OCI-LY7 (cell line): ENCODE data around the gene CD248.

Source experiments
- EZH2phosphoT487 ChIP-seq: fragments of 200-600 bp; sonication (generic); IDR thresholded peaks from 2 replicates; pipeline ENCODE4 v1.6.1; 2018; ENCODE audit warnings: low read depth, borderline replicate concordance, mild to moderate bottlenecking, mixed run types, antibody characterized with exemption, low read length, moderate library complexity, mixed read lengths
- TF ChIP-seq, protein P1 (sequence below): fragments of 200-600 bp; sonication (generic); conservative IDR thresholded peaks from 2 replicates; pipeline ENCODE4 v1.5.1; 2014; ENCODE audit warnings: mild to moderate bottlenecking, antibody characterized with exemption, low read length, moderate library complexity, mixed read lengths

DNA sequence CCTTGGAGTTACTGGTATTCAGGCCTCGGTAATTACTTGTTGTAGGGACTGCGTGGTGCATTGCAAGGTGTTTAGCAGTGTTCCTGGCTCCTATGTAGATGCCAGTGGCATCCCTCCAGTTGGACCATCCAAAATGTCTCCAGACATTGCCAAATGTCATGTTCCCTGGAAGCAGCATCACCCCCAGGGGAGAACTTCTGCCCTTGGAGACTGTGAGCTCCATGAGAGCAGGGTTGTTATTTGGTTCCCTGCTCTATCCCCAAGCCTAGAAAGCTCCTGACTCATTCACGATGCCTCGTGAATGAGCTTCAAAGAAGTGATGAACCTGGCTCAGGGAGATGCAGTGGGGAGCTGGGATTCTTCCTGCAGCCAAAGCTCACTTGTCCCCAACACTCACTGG lies 4.8 kb upstream of the CD248 start:
- TF ChIP-seq EZH2phosphoT487: no peak
- TF ChIP-seq, protein P1, sequence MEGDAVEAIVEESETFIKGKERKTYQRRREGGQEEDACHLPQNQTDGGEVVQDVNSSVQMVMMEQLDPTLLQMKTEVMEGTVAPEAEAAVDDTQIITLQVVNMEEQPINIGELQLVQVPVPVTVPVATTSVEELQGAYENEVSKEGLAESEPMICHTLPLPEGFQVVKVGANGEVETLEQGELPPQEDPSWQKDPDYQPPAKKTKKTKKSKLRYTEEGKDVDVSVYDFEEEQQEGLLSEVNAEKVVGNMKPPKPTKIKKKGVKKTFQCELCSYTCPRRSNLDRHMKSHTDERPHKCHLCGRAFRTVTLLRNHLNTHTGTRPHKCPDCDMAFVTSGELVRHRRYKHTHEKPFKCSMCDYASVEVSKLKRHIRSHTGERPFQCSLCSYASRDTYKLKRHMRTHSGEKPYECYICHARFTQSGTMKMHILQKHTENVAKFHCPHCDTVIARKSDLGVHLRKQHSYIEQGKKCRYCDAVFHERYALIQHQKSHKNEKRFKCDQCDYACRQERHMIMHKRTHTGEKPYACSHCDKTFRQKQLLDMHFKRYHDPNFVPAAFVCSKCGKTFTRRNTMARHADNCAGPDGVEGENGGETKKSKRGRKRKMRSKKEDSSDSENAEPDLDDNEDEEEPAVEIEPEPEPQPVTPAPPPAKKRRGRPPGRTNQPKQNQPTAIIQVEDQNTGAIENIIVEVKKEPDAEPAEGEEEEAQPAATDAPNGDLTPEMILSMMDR: no peak
